H1 (cell line): ENCODE data around the gene LRRFIP1.

Experiments
- BACH1 ChIP-seq: IDR thresholded peaks from 2 replicates; pipeline ENCODE4 v1.6.1; 2012; ENCODE audit warnings: low read length, improper control_type of control experiment
- CHD1 ChIP-seq: IDR thresholded peaks from 2 replicates; pipeline ENCODE4 v1.6.1; 2012; ENCODE audit warnings: low read depth, low read length, improper control_type of control experiment
- EZH2 ChIP-seq: fragments of 200-600 bp; sonication (generic); IDR thresholded peaks from 2 replicates; pipeline ENCODE4 v1.7.1; 2012; ENCODE audit warnings: low read depth, mild to moderate bottlenecking, moderate library complexity, low read length, inconsistent platforms; ENCODE audit not compliant: severe bottlenecking
- MAFK ChIP-seq: IDR thresholded peaks from 2 replicates; pipeline ENCODE4 v1.6.1; 2012; ENCODE audit warnings: low read depth, mild to moderate bottlenecking, improper control_type of control experiment, low read length
- POLR2A ChIP-seq, 2 experiments: IDR thresholded peaks; 1 replicate in 1 of 2; 2 replicates in 1 of 2; pipeline ENCODE4 v1.6.1; 2011; ENCODE audit warnings: low read depth in 2 of 2, low read length in 2 of 2, mild to moderate bottlenecking in 2 of 2; ENCODE audit errors: control extremely low read depth in 1 of 2
- POLR2AphosphoS5 ChIP-seq: IDR thresholded peaks from 2 replicates; pipeline ENCODE4 v1.6.1; 2011; ENCODE audit warnings: low read depth, low read length
- RBBP5 ChIP-seq: IDR thresholded peaks from 2 replicates; pipeline ENCODE4 v1.7.1; 2012; ENCODE audit warnings: low read depth, mild to moderate bottlenecking, inconsistent platforms, low read length, moderate library complexity, borderline replicate concordance
- SP1 ChIP-seq: IDR thresholded peaks from 2 replicates; pipeline ENCODE4 v1.6.1; 2011; ENCODE audit warnings: low read depth, low read length
- TAF1 ChIP-seq: IDR thresholded peaks from 2 replicates; pipeline ENCODE4 v1.6.1; 2011; ENCODE audit warnings: mild to moderate bottlenecking, low read depth, low read length
- TAF7 ChIP-seq: optimal IDR thresholded peaks from 2 replicates; pipeline ENCODE3; 2011; ENCODE audit warnings: low read depth, mild to moderate bottlenecking, inconsistent platforms, low read length, moderate library complexity, borderline replicate concordance
- TEAD4 ChIP-seq: IDR thresholded peaks from 2 replicates; pipeline ENCODE4 v1.6.1; 2012; ENCODE audit warnings: low read depth, low read length, inconsistent platforms, mixed read lengths
- USF2 ChIP-seq: IDR thresholded peaks from 2 replicates; pipeline ENCODE4 v1.6.1; 2011; ENCODE audit warnings: low read length, improper control_type of control experiment
- ZNF274 ChIP-seq: IDR thresholded peaks from 2 replicates; pipeline ENCODE4 v1.7.0; 2012; ENCODE audit warnings: low read length, borderline replicate concordance; ENCODE audit errors: extremely low read depth
- TF ChIP-seq, protein P1 (sequence below), 3 experiments: IDR thresholded peaks; 1 replicate in 2 of 3; 2 replicates in 1 of 3; pipeline versions ENCODE4 v1.5.1 to v1.6.1; 2011; ENCODE audit warnings: low read length in 3 of 3, mild to moderate bottlenecking in 3 of 3, inconsistent platforms in 2 of 3, low read depth in 1 of 3, moderate library complexity in 1 of 3; ENCODE audit not compliant: insufficient read depth in 1 of 3; ENCODE audit errors: control extremely low read depth in 1 of 3

DNA sequence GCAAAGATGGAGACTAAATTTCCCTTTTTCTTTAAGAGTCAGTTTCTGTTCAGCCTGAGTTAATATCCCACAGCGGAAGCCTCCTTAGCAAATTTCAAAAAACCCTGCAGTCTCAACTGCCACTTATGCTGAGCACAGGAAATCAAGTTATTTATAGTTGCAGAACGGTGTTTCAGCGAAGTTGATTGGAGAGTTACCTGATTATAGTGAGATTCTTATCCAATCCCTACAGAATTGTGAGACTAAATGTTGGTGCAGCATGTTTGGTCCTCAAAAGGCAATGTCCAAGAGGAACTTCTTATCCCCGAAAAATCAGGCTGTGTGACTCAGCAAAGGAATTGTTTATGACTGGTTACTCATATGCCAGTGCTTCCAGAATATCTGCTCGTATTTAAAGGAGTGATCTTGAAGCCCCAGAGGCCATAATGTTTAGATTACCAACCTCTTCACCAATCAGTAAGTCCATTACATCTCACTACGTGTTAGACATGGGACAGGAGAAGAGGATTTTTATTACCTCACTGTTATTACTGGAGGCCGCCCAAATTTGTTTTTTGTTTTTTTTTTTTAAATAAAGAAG lies 67.9 kb downstream of the LRRFIP1 start:
- TF ChIP-seq, protein P1, sequence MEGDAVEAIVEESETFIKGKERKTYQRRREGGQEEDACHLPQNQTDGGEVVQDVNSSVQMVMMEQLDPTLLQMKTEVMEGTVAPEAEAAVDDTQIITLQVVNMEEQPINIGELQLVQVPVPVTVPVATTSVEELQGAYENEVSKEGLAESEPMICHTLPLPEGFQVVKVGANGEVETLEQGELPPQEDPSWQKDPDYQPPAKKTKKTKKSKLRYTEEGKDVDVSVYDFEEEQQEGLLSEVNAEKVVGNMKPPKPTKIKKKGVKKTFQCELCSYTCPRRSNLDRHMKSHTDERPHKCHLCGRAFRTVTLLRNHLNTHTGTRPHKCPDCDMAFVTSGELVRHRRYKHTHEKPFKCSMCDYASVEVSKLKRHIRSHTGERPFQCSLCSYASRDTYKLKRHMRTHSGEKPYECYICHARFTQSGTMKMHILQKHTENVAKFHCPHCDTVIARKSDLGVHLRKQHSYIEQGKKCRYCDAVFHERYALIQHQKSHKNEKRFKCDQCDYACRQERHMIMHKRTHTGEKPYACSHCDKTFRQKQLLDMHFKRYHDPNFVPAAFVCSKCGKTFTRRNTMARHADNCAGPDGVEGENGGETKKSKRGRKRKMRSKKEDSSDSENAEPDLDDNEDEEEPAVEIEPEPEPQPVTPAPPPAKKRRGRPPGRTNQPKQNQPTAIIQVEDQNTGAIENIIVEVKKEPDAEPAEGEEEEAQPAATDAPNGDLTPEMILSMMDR (IDR thresholded peaks at IDR 0.05; ENCODE audit: control extremely low read depth in 1 of 3, insufficient read depth in 1 of 3, low read depth in 1 of 3, low read length in 3 of 3): no peak
- TF ChIP-seq MAFK: no peak
- no peak for TF ChIP-seq TAF7
- no peak for TF ChIP-seq POLR2AphosphoS5
- TF ChIP-seq POLR2A (IDR thresholded peaks at IDR 0.05; ENCODE audit: control extremely low read depth in 1 of 2, low read depth in 2 of 2, low read length in 2 of 2): no peak
- no peak for TF ChIP-seq EZH2
- no peak for TF ChIP-seq SP1
- no peak for TF ChIP-seq ZNF274
- TF ChIP-seq TEAD4: no peak
- no peak for TF ChIP-seq CHD1
- TF ChIP-seq TAF1: no peak
- no peak for TF ChIP-seq USF2
- no peak for TF ChIP-seq BACH1
- TF ChIP-seq RBBP5: no peak
